GM21526 (cell line): ENCODE data around the gene SNAPC1.
"Not testable (repeated sequence)": the region's sequence is repeated elsewhere in the genome, so short reads cannot be mapped to it uniquely, and the experiment has no call there.

Source experiments
- ATAC-seq: cut with Tn5 transposase; IDR thresholded peaks from one replicate; pipeline ENCODE4 v1.9.1; 2021; ENCODE audit warnings: moderate library complexity; ENCODE audit not compliant: unreplicated experiment, low FRiP score

The SNAPC1 gene

DNA sequence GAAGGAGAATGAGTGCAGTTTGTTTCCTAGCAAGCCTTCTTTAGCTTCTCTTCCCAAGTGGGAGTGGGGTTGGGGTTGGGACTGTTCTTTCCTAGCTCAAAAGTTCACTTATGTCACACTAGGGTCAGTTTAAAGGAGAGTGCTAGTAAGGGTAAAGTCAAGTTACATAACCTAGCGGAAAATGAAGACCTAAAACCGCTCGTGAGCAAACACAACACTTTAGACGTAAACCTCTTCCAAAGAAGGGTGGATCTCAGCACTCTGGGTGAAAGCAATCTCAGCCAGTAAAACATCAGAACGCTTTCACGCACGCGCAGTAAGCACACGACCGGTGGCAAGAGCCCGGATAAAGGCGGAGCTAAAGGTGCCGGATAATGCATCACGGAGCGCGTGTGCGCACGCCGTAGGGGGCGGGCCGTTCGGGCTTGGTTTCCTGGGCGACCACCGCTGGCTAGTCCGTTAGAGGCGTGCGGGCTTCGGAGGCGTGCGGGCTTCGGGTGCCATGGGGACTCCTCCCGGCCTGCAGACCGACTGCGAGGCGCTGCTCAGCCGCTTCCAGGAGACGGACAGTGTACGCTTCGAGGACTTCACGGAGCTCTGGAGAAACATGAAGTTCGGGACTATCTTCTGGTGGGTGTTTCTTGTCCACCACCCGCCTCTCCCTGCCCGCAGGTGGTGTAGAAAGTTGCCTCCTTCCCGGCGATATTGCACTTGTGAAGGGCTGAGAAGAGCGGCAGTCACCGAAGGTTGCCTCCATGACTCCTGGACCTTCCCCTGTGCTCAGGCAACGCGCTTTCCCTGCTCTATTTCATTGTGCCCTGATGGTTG is at the start of gene SNAPC1:
SNAPC1 (plus strand) TSS at position 462 of the 828 bp plus-strand sequence; CDS start at position 503, 41 bp downstream.
- ATAC-seq: peak; percentile 99

DNA sequence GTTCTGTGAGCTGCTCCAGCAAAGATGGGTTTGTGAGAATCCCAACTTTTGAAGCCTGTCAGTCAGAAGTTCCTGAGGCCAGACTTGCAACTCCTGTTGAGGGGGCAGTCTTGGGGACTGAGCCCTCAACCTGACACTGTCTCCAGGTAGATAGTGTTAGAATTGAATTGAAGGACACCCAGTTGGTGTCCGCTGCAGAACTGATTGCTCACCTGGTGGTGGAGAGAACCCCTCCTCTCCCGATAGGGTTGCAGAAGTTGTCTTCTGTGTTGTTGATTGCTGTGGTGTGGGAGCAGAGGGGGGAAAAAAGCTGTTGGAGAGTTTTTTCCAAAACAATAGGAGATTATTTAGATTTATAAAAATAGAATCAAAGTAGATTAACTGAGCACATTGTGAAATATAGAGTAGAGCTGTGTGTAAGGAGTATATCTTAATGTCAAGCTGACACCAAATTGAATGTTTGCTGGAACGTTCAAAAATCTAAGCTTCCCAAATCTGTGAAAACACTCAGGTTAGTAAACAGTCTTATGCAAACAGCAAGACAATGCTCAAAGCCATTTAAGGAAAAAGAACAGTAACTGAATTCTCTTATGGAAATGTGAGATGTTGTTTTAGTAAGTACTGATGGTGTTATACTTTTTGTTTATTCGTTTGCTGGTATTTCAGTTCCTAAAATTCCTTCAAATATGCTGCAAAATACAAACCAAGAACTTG is 48.3 kb upstream of the SNAPC1 start:
- ATAC-seq: no peak

DNA sequence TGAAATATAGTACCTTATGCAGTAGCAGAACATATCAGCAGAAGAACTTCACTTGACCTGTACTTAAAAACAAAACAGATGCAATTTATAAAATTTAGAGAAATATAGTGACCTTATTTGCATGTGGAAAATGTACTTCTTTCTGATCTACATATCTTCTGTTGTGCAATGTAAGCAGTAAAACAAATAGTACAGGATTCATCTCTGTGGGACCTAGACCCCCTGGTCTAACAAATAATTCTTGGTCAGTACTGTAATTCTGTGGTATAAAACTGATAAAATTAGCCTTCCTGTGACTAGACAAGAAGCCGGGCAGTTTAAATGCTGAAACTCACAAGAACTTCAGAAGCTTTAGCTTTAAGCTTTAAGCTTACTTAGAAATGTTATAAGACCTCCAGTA is 45.3 kb upstream of the SNAPC1 start:
- ATAC-seq: no peak

- no peak for ATAC-seq
These were observed 44.2 kb upstream of the SNAPC1 start for GRCh38 chr14:61718039-61718438.

GRCh38 chr14:61719344-61720293 is 42.6 kb upstream of the SNAPC1 start:
- ATAC-seq: no peak

DNA sequence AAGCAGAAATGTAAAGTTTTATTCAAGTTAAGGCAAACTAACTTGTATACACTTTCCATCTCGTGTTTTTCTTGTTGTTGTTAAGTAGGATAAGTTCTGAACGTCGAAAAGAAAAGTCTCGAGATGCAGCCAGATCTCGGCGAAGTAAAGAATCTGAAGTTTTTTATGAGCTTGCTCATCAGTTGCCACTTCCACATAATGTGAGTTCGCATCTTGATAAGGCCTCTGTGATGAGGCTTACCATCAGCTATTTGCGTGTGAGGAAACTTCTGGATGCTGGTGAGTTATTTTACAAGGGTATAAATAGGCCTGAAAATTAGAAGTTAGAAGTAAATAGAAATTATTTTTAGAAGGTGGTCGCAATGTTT is 41.9 kb upstream of the SNAPC1 start:
- ATAC-seq: no peak

DNA sequence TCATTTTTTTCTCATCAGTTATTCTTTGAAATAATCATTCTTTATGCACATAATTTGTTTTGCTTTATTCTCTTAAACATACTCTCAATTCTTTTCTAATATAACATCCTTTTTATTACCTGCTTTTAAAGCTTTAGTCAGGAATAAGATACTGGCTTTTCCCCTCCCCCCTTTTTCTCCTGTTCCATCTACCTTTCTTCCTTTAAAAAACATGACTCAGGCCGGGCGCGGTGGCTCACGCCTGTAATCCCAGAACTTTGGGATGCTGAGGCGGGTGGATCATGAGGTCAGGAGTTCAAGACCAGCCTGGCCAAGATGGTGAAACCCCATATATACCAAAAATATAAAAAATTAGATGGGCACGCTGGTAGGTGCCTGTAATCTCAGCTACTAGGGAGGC is 41.5 kb upstream of the SNAPC1 start:
- no peak for ATAC-seq

- no peak for ATAC-seq
These were observed 38.1 kb upstream of the SNAPC1 start for GRCh38 chr14:61724133-61724532.

DNA sequence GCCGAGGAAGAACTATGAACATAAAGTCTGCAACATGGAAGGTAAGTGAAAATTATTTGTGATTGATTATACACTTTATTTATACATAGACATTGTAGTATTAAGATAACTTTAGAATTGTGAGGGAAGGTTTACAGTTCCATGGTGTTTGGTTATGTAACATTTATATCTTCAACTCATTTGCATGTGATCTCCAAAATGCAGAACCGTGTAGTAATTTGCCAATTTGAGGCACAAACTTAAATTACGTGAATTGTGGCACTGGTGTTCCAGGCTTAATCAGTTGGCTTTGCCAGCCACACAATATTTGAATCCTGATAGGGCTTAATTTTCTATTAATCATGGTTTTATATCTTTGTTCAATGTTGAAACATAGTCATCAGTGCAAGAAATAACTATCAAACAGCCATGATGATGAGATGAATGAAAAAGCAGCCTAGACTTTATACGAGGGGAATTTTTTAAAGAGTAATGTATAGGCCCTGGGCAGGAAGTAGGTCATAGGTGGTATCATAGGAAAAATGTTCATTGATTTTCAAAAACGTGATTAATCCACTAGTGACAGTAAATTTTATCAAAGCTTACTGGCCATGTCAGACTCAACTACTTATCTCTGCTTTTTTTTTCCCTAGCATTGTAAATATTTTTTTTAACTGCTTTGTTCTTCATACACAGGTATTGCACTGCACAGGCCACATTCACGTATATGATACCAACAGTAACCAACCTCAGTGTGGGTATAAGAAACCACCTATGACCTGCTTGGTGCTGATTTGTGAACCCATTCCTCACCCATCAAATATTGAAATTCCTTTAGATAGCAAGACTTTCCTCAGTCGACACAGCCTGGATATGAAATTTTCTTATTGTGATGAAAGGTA is 35.2 kb upstream of the SNAPC1 start:
- no peak for ATAC-seq

DNA sequence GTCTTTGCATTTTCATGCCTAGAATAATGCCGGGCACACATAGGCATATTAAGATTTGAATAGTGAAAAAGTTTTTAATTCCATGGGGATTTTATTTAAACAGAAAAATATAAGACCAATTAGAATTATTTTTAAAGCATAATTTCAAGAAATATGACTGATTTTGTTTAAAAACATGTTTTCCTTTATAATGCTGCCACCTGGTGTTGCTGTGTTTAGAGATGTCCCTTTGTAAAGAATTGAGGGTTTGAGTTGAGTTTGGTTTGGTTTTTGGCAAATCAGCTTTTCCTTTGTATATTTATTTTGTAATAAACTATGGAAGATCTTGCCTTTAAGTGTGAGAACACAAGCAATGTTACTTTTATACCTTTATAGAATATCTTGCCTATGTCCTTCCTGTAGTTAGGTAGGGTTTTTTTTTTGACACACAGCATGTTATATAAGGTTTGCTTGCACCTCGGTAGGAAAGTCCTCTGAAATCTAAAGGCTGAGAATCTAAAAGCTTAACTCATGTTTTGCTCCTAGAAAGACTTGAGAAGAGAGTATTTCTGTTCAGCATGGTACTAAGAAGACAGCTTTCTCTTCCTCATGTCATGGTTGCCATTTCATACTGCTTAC is 31.4 kb upstream of the SNAPC1 start:
- no peak for ATAC-seq

DNA sequence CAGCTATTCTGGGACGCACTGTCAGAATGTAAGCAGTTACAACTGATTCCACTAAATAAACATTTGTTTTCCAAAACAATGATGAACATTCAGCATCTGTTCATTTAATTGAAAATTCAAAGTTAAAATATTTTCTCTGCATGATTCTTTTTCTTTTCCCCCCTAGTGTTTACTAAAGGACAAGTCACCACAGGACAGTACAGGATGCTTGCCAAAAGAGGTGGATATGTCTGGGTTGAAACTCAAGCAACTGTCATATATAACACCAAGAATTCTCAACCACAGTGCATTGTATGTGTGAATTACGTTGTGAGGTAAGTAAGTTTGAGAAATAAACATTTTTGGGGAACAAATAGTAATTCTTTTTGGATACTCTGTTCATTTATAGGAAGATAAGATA is 28.2 kb upstream of the SNAPC1 start:
- ATAC-seq: no peak

DNA sequence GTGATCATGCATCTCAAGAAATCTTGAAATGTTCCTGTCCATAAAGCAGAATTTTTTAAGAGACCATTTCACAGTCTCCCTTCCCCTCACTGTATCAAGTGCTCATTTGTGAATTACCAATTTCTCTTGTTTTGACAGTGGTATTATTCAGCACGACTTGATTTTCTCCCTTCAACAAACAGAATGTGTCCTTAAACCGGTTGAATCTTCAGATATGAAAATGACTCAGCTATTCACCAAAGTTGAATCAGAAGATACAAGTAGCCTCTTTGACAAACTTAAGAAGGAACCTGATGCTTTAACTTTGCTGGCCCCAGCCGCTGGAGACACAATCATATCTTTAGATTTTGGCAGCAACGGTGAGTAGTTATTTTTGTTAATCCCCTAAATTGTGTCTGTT is 25.5 kb upstream of the SNAPC1 start:
- no peak for ATAC-seq

DNA sequence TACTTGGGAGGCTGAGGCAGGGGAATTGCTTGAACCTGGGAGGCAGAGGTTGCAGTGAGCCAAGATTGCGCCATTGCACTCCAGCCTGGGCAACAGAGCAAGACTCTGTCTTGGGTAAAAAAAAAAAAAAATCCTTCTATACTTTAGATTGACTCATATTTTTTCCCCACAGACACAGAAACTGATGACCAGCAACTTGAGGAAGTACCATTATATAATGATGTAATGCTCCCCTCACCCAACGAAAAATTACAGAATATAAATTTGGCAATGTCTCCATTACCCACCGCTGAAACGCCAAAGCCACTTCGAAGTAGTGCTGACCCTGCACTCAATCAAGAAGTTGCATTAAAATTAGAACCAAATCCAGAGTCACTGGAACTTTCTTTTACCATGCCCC is 24.3 kb upstream of the SNAPC1 start:
- ATAC-seq: no peak

GRCh38 chr14:61739133-61739532 is 23.1 kb upstream of the SNAPC1 start:
- no peak for ATAC-seq

GRCh38 chr14:61742371-61742770 is 19.8 kb upstream of the SNAPC1 start:
- ATAC-seq: no peak

DNA sequence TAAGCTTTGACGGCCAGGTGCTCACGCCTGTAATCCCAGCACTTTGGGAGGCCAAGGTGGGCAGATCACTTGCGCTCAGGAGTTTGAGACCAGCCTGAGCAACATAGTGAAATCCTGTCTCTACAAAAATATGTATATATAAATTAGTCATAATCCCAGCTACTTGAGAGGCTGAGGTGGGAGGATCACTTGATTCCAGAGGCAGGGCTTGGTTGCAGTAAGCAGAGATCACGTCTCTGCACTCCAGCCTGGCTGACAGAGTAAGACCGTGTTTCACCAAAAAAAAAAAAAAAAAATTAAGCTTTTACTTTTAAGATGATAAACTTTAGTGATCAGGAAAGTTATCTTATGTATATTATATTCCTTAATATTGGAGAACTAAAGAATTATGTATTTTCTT is 18.0 kb upstream of the SNAPC1 start:
- ATAC-seq: no peak

- not testable (repeated sequence) for ATAC-seq
These were observed 15.9 kb upstream of the SNAPC1 start for GRCh38 chr14:61746346-61746745.

GRCh38 chr14:61746881-61747280 is 15.3 kb upstream of the SNAPC1 start:
- no peak for ATAC-seq

GRCh38 chr14:61747342-61747741 is 14.9 kb upstream of the SNAPC1 start:
- no peak for ATAC-seq

DNA sequence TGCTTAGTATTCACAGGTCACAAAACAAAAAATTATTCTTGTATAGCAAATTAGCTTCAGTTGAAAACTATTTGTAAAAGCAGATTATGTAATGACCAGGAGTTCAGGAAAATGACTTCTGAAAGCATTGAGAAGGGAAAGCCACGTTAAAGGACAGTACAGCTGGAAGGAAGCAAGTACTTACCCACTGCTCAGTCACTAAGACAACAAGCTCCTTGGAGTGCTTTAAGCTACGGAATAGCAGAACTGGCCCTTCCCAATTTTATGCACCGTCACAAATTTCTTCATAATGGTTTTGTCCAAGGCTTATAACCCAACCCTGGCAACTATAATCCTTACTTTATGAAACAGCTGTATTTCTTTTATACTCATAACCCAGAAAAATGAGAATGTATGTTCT is 13.0 kb upstream of the SNAPC1 start:
- no peak for ATAC-seq
